Stimulated activated CD4-positive, alpha-beta T cell treated with anti-CD3 and anti-CD28 coated beads, Interleukin-2, amount 100 ng/mL, for 48 hours (primary cell): Measurements from ENCODE around the gene EML3.
"Not testable (repeated sequence)": the region's sequence is repeated elsewhere in the genome, so short reads cannot be mapped to it uniquely, and the experiment has no call there.

Source experiments
- DNase-seq, 2 donors: peaks; one replicate each; pipeline ENCODE4 v3.0.0-alpha.2; 2020

The EML3 gene

GRCh38 chr11:62612366-62613290 lies at the start of gene EML3, which contains the start of gene ROM1:
EML3 (minus strand) TSS chr11:62612775; CDS start chr11:62612457, 318 bp downstream.
ROM1 (plus strand) TSS chr11:62613257; CDS start chr11:62613282, 25 bp downstream.
- DNase-seq = peak; percentile 82 to 86

DNA sequence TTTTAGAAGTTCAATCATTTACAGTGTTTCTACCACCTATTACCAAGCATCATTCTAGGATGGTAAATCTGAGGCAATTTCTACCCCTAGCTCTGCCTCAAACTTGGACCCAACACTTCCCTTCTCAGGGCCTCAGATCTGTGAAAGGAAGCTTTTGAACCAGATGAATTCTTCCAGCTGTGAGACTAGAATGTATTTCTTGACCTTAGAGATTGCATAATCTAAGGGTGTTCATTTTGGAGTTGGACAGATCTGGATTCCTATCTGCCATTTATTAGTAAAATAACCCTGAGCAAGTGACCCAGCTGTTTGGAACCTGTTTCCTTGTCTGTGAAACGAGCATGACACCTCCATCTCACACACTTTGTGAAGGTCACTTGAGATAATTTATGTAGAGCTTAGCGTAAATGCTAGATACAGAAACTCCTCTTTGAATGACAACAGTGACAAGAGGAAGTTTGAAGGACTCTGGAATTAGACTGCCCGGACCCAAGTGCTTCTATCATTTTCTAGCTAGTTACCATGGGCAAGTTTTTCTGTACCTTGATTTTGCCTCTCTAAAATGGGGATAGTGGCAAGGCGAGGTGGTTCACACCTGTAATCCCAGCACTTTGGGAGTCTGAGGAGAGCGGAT lies 44.3 kb upstream of the EML3 start:
- DNase-seq = no peak

- DNase-seq = no peak
These were observed 41.7 kb upstream of the EML3 start for GRCh38 chr11:62654297-62654696.

- DNase-seq = no peak
These were observed 39.8 kb upstream of the EML3 start for GRCh38 chr11:62652161-62653006.

- DNase-seq = not testable (repeated sequence)
These were observed 37.7 kb upstream of the EML3 start for GRCh38 chr11:62650283-62650682.

- DNase-seq = no peak
These were observed 36.9 kb upstream of the EML3 start for GRCh38 chr11:62649486-62649885.

GRCh38 chr11:62648967-62649364 lies 36.4 kb upstream of the EML3 start:
- no peak for DNase-seq

GRCh38 chr11:62648185-62648966 lies 35.8 kb upstream of the EML3 start:
- DNase-seq = no peak

DNA sequence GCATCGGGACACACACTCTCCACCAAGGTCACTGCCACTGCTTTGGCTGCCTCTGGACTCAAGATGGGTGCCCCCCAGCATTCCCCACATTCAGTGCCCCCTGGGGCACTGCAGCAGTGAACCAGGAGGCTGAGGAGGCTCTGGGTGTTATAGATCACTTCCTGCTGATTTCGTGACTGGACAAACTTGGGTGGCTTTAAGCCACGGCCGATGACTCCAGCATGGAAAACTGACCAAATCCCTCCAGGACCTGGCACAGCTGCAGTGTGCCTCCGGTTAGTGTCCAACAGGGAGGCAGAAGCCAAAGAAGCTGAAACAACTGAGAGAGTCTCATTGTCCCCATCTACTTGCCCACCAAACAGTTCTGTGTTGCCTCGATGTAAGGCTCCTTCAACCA lies 35.0 kb upstream of the EML3 start:
- DNase-seq = no peak

DNA sequence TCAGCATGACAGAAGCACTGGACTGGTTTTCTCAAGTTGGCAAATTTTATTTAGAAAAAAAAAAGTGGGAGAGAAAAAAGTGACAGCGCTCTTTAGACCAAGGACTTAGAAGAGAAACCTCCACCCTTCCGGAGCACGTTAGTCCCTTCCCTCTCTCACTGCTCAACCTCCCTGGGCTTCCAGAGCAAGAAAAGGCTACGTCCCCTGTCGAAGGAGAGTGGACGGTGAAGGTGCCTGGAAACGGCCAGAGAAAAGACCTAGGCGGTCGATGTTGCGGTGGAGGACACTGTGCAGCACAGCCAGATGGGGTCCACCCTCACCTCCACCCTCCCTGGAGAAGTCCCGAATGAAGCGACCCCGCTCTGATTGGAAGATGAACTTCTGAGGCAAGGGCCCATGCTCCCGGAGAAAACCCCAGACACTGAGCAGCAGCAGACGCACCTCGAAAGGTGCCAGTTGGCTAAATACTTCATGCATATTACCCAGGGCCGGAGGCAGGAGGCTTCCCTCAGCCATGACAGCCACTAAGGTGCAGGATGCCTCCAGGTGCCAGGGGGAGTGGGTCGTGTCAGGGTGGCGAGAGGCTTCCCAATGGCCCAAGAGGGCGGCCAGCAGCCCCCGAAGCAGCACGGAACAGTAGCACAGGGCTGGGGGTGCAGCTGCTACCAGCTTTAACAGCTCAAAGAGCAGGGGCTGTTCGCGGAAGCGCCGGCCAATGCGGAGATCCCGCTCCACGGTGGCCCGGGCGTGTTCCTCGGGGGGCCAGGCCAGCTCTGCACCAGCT lies 34.4 kb upstream of the EML3 start:
- no peak for DNase-seq

DNA sequence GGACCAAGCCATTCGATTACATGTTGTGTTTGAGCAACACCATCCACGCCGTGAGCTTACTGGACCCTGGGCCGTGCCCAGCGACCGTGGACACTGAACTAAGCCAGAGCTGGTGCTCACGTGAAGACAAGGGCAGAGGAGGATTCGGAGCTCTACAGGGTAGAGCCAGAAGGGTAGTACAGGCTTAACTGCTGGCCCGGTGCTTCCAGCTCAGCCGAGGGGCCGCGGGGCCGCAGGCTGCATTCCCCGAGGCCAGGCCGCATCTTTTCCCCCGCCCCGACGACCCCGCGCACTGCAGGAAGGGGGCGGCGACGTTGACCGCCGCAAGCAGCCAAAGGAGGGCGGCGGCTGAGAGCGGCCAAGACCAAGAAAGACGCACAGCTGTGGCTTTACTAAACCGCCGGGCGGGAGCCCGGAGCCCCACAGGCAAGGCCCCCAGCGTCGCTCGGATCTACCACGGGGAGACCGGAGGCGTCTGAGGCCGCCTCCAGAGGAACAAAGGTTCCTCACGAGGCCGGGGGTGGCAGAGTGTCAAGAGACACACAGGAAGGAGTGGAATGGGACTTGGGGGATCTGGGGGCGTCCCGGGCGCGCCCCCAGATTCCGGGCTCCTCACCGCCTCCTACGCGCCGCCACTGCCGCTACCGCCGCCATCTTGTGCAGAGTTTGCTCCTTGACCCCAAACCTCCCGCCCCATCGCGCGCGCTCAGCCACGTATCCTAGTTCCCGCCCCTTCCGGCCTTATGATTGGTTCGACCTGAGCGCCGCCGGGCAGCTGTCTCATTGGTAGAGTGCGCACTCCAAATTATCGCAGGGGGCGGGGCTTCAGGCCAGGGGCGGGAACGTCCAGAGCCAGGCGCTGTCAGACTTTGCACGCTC lies 33.6 kb upstream of the EML3 start, which contains the start of gene GANAB:
Gene GANAB, minus strand, starts transcription at position 668 of the 879 bp plus-strand sequence. Its CDS starts 14 bp downstream, at position 654.
- DNase-seq = peak; percentile 99 to 100

DNA sequence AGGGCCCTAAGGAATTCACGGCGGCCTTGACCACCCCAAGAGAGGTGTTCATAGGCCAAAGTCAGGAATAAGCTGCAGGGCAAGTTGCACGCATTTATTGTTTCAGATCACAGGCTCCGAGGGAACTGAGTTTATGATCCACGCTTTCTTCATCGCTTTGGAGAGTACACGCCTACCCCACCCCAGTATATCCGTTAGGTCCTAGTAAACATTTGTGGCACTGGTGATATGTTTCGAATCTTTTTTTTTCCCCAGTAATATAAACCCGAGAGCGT lies 33.0 kb upstream of the EML3 start:
- DNase-seq = no peak

GRCh38 chr11:62644220-62644619 lies 31.6 kb upstream of the EML3 start:
- DNase-seq = no peak

GRCh38 chr11:62632492-62632891 lies 19.9 kb upstream of the EML3 start:
- DNase-seq = no peak

- no peak for DNase-seq
These were observed 15.1 kb upstream of the EML3 start for GRCh38 chr11:62627713-62628112.

DNA sequence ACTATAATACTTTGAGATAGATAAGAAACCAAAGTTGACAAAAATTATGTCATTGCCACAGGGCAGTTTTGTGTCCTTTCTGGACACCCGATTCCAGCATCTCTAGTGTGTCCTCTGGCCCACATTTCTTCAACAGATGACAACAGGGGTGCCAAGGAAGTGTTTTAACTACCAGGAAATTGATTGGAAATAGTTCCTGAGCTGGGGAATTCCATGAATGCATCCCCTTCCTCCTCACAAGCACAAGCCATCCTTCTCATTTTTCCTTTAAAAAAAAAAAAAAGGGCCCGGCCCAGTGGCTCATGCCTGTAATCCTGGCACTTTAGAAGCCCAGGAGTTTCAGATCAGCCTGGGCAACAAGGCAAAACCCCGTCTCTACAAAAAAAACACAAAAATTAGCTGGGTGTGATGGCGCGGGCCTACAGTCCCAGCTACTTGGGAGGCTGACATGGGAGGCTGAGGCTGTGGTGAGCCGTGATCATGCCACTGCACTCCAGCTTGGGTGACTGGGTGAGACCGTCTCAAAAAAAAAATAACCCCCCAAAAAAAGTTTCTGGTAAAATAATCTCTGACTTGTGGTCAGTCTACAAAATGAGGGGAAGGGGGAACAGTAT lies 10.0 kb upstream of the EML3 start:
- DNase-seq = no peak

DNA sequence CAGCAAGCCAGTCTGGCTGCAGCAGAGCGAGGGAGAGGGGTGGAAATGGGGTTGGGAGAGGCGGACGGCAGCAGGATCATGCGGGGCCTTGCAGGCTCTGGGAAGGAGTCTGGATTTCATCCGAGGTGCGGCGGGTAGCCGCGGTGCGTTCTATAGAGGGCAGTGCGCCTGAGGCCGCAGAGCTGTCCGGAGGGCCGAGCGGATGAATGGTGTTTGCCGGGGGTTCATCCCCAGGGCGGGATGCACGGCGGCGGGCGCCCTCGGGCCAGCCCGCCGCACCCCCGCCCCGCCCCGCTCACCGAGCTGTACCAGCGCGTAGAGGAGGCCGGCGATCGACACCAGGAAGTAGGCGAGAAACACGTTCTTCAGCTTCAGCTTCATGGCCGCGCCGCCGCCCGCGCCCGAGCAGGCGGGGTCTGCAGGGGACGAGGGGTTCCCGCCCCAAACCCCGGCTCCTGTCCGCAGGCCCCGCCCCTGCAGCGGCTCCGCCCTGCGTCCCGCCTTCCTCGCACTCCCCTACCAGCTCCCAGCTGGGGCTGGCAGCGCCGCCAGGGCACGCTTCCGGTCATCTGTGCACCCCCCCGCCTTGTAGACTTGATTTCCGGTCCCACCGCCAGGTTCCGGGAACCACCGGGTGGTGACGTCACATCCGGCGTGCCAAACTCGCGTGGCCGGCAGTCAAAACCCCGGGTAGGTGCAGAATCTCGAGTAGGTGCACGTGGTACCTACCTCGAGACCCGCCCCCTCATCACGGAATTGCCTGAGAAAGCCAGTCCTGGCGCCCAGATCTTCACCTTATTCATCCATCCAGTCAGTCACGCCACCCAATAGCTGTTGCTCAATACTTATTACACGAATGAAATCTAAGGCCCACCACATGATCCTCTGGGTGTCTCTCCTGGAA lies 9.2 kb upstream of the EML3 start, which contains the start of gene B3GAT3:
Gene B3GAT3, minus strand, starts transcription at position 420 of the 904 bp plus-strand sequence. Its CDS starts 39 bp downstream, at position 381.
- DNase-seq = peak; percentile 91 to 94

GRCh38 chr11:62621027-62621566 lies 8.5 kb upstream of the EML3 start:
- no peak for DNase-seq
